GM21529 (cell line): ENCODE data around the gene MS4A8.
"Not testable (repeated sequence)": the region's sequence is repeated elsewhere in the genome, so short reads cannot be mapped to it uniquely, and the experiment has no call there.

Source experiments
- ATAC-seq: cut with Tn5 transposase; IDR thresholded peaks from one replicate; pipeline ENCODE4 v1.9.1; 2021; ENCODE audit not compliant: unreplicated experiment

MS4A8 gene

GRCh38 chr11:60699284-60699691 lies at the start of gene MS4A8:
TSS of gene MS4A8 (plus strand) at chr11:60699612. CDS start at chr11:60700861, 1,249 bp downstream.
- no peak for ATAC-seq

DNA sequence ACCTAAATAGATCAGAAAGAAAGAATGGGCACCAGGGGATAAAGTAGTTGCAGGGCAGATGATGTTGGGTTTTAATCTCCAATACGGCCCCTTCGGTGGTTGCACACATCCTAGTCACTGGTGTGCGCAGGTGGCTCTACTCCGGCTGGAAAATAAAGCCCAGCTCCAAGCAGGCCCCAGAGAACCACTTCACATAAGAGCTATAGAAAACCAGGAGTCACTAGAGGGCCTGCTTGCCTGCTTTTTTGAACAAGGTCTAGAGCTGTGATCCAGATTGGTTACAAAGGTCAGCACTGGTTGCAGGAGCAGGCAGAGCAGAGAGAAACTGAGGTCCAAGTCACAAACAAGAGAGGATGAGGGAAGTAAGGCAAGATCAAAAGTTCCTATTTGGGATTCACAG lies 41.5 kb upstream of the MS4A8 start:
- ATAC-seq = no peak

GRCh38 chr11:60658409-60658808 lies 41.0 kb upstream of the MS4A8 start:
- ATAC-seq = no peak

GRCh38 chr11:60672255-60672654 lies 27.2 kb upstream of the MS4A8 start:
- no peak for ATAC-seq

- ATAC-seq = not testable (repeated sequence)
Measured at GRCh38 chr11:60678231-60678630, 21.2 kb upstream of the MS4A8 start.

DNA sequence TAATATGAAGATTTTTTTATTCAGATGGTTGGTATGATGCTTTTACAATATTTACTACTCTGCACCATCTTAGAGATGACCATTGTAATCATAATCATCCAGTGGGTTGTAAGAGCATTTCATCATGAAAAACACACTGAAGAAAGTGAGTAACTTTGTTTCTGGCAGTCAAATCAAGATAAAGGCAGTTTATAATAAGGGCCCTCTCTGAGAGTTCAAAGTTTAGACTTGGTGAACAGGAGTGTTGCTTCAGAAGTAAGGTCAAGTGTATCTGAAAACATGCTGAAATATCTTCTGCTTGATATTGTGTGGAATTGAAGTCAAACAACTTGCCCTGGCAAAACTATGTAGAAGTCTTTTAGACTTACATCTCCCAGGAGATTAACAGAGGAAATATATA lies 19.5 kb upstream of the MS4A8 start:
- ATAC-seq = no peak

- no peak for ATAC-seq
Measured at GRCh38 chr11:60680455-60681119, 18.8 kb upstream of the MS4A8 start.

DNA sequence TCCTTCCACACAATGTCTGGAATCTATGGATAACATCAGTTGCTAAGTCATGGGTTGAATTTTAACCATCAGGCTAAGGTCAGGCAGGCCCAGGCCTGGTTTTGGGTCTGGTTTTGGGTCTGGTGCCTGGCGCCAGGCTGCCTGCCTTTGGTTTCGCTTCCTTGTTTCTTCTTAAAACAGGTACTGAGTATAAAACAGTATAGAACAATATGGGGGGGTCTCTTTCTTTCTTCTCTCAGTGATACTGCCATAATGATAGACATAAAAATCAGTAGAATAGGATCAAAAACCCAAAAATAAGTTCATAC lies 14.9 kb upstream of the MS4A8 start:
- peak; percentile 43 for ATAC-seq

GRCh38 chr11:60691661-60692060 lies 7.8 kb upstream of the MS4A8 start:
- no peak for ATAC-seq

DNA sequence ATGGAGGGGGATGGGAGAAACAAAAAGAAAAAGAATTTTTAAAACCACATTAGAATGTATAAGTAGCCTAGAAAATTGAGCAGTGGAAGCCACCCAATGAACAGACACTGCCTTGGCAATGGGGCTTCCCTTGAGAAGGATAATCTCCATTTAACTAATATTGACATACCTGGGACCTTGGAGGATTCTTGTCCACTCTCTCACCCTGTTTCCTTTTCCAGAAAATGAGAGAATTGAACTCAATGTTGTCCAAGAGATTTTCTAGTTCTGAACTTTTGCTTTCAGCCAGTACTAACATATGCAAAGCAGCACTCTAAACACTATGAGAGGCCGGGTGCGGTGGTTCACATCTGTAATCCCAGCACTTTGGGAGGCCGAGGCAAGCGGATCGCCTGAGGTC lies 524 bp downstream of the MS4A8 start:
- ATAC-seq = no peak

- ATAC-seq = no peak
Measured at GRCh38 chr11:60700689-60701468, 1.5 kb downstream of the MS4A8 start.

GRCh38 chr11:60701469-60701818 lies 2.0 kb downstream of the MS4A8 start:
- ATAC-seq = no peak

DNA sequence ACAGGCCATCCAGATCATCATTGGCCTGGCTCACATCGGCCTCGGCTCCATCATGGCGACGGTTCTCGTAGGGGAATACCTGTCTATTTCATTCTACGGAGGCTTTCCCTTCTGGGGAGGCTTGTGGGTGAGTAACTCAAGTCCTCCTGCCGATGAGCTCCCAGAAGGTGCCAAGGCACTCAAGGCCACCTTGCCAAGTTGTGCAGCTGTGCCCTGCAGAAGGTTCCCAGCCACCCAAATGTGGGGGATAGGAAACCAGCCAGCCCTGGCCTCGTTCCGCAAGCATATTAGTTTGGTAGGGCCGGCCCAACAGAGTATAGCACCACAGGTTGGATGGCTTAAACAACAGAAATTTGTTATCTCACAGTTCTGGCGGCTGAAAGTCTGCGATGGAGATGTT lies 4.0 kb downstream of the MS4A8 start:
- ATAC-seq = no peak

DNA sequence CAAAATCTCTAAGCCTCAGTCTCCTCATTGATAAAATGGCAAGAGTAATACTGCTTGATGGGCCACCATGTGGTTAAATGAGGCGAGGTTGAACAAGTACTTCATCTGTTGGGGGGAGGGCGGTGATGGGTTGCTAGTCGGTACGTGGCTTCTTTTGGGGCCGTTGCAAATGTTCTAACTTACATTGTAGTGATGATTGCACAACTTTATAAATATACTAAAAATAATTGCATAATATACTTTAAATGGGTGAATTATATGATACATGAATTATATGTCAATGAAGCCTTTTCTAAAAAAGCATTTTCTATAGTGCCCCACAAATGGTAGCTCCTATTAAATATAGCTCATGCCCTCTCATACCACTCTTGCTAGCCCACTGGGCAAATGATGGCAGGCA lies 6.5 kb downstream of the MS4A8 start:
- ATAC-seq = no peak

DNA sequence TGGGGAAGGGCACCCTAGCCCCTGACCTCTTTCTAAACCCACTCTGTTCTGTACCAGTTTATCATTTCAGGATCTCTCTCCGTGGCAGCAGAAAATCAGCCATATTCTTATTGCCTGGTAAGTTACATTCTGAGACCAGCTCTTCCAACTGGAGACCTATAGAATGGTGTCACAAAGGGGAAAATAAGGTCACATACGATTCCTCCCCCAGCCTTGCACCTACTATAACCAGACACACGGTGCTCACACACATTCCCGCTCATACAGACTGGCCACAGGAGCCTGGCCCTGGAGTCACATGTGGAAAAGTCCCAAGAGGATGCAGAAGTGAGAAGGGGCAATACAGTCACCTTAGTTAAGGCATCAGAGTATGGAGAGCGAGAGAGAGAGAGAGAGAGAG lies 7.5 kb downstream of the MS4A8 start:
- ATAC-seq = no peak

- ATAC-seq = no peak
Measured at GRCh38 chr11:60710482-60710881, 11.1 kb downstream of the MS4A8 start.

DNA sequence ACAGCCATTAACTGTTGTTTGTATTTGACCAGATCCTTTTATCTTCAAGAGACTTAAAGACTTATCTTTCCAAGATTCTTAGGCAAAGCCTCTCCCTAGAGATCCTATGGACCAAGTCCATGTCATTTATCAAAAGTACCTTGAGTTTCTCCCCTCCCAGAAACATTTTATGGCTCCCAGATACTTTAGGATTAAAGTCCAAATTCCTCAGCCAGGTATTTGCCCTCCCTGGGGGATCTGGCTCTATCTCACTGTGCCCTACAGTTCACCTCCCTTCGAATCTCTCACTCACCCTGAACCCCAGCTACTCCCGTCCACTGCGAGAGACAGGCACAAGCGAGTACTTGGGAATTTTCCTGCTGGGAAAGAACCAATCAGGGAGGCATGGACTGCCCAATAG lies 11.9 kb downstream of the MS4A8 start:
- ATAC-seq = no peak

GRCh38 chr11:60713423-60713822 lies 14.0 kb downstream of the MS4A8 start:
- not testable (repeated sequence) for ATAC-seq

GRCh38 chr11:60717956-60718355 lies 18.5 kb downstream of the MS4A8 start:
- no peak for ATAC-seq

DNA sequence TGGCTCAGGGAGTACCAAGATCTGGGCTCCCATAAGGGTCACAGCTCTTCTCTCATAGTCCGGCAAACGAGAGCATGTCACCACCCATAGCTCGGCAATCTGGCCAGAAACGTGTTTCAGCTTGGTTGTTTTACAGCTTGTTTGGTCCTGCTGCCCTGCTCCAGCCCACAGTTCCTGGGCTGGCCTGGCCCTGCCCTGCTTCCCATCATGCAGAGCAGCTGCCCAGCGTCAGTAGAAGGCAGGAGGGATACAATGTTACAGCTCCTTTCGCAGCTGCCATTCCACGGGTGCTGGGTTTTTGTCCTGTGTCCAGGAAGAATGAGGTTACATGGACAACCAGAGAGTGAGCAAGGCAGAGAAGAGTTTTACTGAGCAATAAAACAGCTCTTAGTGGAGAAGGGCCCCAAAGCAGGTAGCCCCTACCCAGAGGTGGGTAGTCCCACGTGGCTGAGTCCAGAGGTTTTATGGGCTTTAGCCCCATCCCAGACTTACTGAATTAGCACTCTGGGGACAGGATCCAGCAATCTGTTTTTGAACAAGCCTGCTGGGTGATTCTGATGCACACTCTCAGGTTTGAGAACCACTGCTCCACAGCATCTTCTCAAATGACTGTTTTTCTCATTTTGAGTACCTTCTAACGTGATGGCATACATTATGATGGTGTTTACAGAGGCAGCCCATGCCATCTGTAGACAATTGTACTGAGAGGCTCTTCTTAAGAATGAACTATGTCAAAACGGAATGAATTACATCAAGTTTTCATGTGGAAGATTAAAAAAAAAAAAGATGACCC lies 19.3 kb downstream of the MS4A8 start:
- ATAC-seq = no peak

- no peak for ATAC-seq
Measured at GRCh38 chr11:60719391-60719790, 20.0 kb downstream of the MS4A8 start.

- no peak for ATAC-seq
Measured at GRCh38 chr11:60720460-60720859, 21.0 kb downstream of the MS4A8 start.
